T-helper 2 cell (primary cell): Measurements from ENCODE around the gene GUCY1A2.

Experiments used
- DNase-seq, 5 experiments: peaks; one replicate each; pipeline versions ENCODE4 v3.0.0 to v3.0.0-alpha.2; 2012 to 2022

GUCY1A2 gene

GRCh38 chr11:106625566-106625965 lies 392.7 kb downstream of the GUCY1A2 start:
- DNase-seq: no peak

GRCh38 chr11:106624377-106624776 lies 393.9 kb downstream of the GUCY1A2 start:
- no peak for DNase-seq
